HepG2 (cell line): ENCODE measurements around the gene PCBP4. TPM values are rescaled to one million over a fixed set of nuclear protein-coding genes. Genes with fewer than 3 reads are reported as not detected.
A peak's percentile ranks its signal among the peaks of the same experiment; 100 is the strongest.

Experiments
- CCAR2 ChIP-seq: fragments of 200-400 bp; formaldehyde crosslinking; optimal IDR thresholded peaks from 2 replicates; pipeline ENCODE3; 2018; ENCODE audit warnings: low read depth, mild to moderate bottlenecking, low read length, moderate library complexity
- ETV6 ChIP-seq: sonication (generic); formaldehyde crosslinking; conservative IDR thresholded peaks from 2 replicates; pipeline ENCODE4 v1.4.0; 2020; ENCODE audit warnings: missing genetic modification reagents
- KLF13 ChIP-seq: sonication (generic); formaldehyde crosslinking; IDR thresholded peaks from 2 replicates; pipeline ENCODE4 v1.4.0; 2020; ENCODE audit warnings: mild to moderate bottlenecking, missing genetic modification reagents
- SNAI1 ChIP-seq: sonication (generic); formaldehyde crosslinking; IDR thresholded peaks from 2 replicates; pipeline ENCODE4 v1.5.0; 2020; ENCODE audit warnings: mild to moderate bottlenecking, missing genetic modification reagents, borderline replicate concordance
- SRF ChIP-seq: IDR thresholded peaks from 2 replicates; pipeline ENCODE4 v1.6.1; 2011; ENCODE audit warnings: mild to moderate bottlenecking, low read depth, low read length, moderate library complexity
- SRSF4 ChIP-seq: fragments of 200-400 bp; formaldehyde crosslinking; IDR thresholded peaks from one replicate; pipeline ENCODE4 v1.6.1; 2018; ENCODE audit warnings: mild to moderate bottlenecking, low read depth, low read length, moderate library complexity; ENCODE audit not compliant: poor library complexity, severe bottlenecking
- SSRP1 ChIP-seq: IDR thresholded peaks from 2 replicates; pipeline ENCODE4 v1.6.1; 2016; ENCODE audit warnings: control low read depth
- TGIF2 ChIP-seq: IDR thresholded peaks from 2 replicates; pipeline ENCODE4 v1.6.1; 2016; ENCODE audit warnings: control low read depth, missing compliant biosample characterization
- ZBTB26 ChIP-seq: IDR thresholded peaks from 2 replicates; pipeline ENCODE4 v1.6.1; 2016; ENCODE audit warnings: missing compliant biosample characterization, missing genetic modification reagents, borderline replicate concordance
- ZBTB44 ChIP-seq: sonication (generic); formaldehyde crosslinking; IDR thresholded peaks from 2 replicates; pipeline ENCODE4 v1.4.0; 2020; ENCODE audit warnings: missing genetic modification reagents
- ZNF207 ChIP-seq: fragments of 450-650 bp; IDR thresholded peaks from 2 replicates; pipeline ENCODE4 v1.6.1; 2016; ENCODE audit warnings: antibody characterized with exemption, borderline replicate concordance
- ZNF280D ChIP-seq: sonication (generic); formaldehyde crosslinking; IDR thresholded peaks from 2 replicates; pipeline ENCODE4 v1.5.1; 2020; ENCODE audit warnings: mild to moderate bottlenecking, missing genetic modification reagents
- ZNF318 ChIP-seq: sonication (generic); formaldehyde crosslinking; IDR thresholded peaks from 2 replicates; pipeline ENCODE4 v1.4.0; 2020; ENCODE audit warnings: mild to moderate bottlenecking, missing genetic modification reagents
- ZNF362 ChIP-seq: sonication (generic); formaldehyde crosslinking; IDR thresholded peaks from 2 replicates; pipeline ENCODE4 v1.4.0; 2020; ENCODE audit warnings: missing genetic modification reagents, mild to moderate bottlenecking, borderline replicate concordance
- polyA plus RNA-seq, 8 experiments: library from polyadenylated mRNA; depleted of rRNA in 3 of 8; stranded (reverse) in 7 of 8; unstranded in 1 of 8; fragments of >200 nt; fragmentation: Illumina TruSeq in 4 of 8; extraction: Trizol in 4 of 8; gene quantifications; 2 replicates each; pipeline versions ENCODE4 v1.2.1 to v1.2.3, GENCODE V29; 2011 to 2016; ENCODE audit warnings: low read depth in 4 of 8, missing spikeins in 1 of 8, mixed read lengths in 1 of 8; ENCODE audit not compliant: insufficient read depth in 1 of 8
- total RNA-seq, 5 experiments: library from RNA; depleted of rRNA; stranded (reverse); fragments of >200 nt; fragmentation: Illumina TruSeq; extraction: Trizol; gene quantifications; 2 replicates each; pipeline ENCODE4 v1.2.3, GENCODE V29; 2016; ENCODE audit warnings: low read depth in 1 of 5

PCBP4 gene
- total and polyA plus RNA-seq, 2 of the 13 experiments (the other 11 are each of a cell fraction or from before 2014, with no cell fraction given), result 36.8 to 51.3 TPM

- no peak for TF ChIP-seq ZBTB44 (CRISPR knock-in tag)
- no peak for TF ChIP-seq ZNF280D (CRISPR knock-in tag)
- TF ChIP-seq ZNF207, result no peak
- TF ChIP-seq ZNF362 (CRISPR knock-in tag), result peak; percentile 87; the same call in 1 of the 2 replicates
- TF ChIP-seq ZBTB26 (CRISPR knock-in tag), result no peak
- TF ChIP-seq SRSF4, result no peak
- TF ChIP-seq ZNF318 (CRISPR knock-in tag), result no peak
- TF ChIP-seq TGIF2 (CRISPR knock-in tag), result no peak
- TF ChIP-seq ETV6 (CRISPR knock-in tag), result no peak
- no peak for TF ChIP-seq CCAR2
- TF ChIP-seq SNAI1 (CRISPR knock-in tag), result no peak
- no peak for TF ChIP-seq SSRP1 (CRISPR knock-in tag)
- TF ChIP-seq SRF, result no peak
- no peak for TF ChIP-seq KLF13 (CRISPR knock-in tag)
These were observed 34.3 kb upstream of the PCBP4 start (continued) for GRCh38 chr3:52001443-52001974.
